ENCODE results near the gene IL1RAPL1.

IL1RAPL1 gene

GRCh38 chrX:29455702-29456101, 868.5 kb downstream of the IL1RAPL1 start:
- DNase-seq, result no peak

DNA sequence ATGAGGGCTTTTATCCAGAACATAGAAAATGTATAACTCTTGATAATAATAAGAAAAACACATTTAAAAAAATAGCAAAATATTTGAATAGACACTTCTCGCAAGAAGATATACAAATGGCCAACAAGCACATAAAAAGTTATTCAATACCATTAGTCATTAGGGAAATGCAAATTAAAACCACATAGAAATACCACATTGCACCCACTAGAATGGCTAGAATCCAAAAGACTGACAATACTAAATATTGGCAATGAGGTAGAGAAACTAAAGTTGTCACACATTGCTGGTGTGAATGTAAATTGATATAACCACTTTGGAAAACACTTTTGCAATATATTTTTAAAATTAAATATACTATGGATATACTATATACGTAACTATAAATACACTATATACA, 873.8 kb downstream of the IL1RAPL1 start:
- no peak for DNase-seq

- DNase-seq, result no peak
Measured at GRCh38 chrX:29466456-29466855, 879.2 kb downstream of the IL1RAPL1 start.

DNA sequence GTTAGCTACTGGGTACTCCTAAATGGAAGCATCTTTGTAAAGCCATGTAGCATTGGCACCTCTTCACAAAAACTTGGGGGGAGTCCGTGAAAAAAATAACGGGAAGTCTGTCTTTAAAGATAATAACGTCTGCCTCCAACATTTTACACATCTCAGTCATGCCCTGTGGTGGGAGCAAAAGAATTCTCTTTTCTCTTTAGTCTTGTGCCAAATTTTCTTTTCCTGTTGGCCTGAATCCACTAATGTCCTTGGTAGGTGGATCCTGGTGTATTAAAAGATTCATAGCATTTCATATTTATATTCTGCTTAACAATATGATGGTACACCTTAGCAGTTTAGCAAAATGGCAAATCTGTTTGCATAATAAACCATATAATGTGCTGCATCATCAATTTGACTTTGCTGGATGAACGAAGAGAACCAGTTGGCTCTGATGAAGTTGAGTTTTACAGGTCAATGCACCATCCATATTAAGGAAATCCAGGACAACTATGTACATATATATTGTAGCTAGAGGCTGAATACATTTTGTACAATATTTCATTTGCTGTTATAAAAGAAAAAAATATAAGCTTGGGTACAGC, 881.8 kb downstream of the IL1RAPL1 start:
- DNase-seq, result no peak

DNA sequence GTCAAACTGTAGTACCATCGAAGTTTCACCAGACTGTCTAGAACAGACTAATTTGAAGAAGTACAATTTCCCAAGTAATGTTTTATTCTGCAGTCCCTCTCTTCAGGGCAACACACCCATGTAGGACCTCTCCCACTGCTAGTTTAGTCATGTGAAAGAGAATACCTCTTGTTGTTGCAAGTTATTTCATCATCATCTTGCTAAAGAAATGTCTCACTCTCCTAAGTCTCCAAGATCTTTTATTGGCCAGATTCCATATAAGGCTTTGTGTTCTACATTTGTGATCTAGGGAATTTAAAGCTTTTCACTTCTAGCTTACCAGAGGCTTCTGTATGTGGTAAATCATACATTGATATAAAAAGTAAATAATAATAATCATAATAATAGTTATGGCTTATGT, 882.8 kb downstream of the IL1RAPL1 start:
- no peak for DNase-seq

- DNase-seq, result no peak
Measured at GRCh38 chrX:29471829-29472228, 884.6 kb downstream of the IL1RAPL1 start.

DNA sequence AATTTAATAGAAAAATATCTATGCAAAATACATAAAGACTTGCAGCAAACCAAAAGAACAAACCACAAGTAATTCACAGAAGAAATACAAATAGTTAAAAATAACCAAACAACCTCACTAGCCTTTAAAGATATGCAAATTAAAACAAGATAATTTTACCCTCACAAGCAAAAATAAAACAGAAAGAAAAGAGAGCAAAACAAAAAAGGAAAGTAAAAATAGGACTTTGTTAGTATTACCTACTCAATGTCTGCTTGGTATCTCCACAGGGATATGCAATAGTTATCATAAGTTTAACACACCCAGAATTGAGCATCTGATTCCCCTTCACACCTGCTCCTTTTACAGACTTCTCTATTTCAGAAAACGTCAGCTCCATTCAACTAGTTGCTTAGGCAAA, 890.6 kb downstream of the IL1RAPL1 start:
- DNase-seq, result no peak

- peak in 1 of 2 experiments; percentile 4 for DNase-seq
Measured at GRCh38 chrX:29478336-29479069, 891.3 kb downstream of the IL1RAPL1 start.

DNA sequence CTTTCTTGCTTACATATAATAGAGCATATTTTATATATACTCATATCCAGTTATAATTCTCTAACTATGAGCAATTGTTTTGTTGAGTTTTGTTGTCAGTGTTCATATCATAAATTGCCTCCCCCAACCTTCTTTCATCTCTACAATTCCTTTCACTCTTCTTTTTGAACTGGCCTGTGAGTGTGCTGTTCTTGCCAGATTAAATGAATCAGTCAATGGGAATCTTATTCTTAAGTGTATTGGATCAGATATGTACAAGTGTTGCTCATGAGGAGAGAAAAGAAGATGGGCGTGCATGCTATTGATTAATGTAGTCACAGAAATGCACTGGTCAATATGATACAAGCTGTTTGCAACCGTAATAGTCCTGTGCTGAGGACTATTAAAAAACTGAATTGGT, 900.0 kb downstream of the IL1RAPL1 start:
- no peak for DNase-seq

DNA sequence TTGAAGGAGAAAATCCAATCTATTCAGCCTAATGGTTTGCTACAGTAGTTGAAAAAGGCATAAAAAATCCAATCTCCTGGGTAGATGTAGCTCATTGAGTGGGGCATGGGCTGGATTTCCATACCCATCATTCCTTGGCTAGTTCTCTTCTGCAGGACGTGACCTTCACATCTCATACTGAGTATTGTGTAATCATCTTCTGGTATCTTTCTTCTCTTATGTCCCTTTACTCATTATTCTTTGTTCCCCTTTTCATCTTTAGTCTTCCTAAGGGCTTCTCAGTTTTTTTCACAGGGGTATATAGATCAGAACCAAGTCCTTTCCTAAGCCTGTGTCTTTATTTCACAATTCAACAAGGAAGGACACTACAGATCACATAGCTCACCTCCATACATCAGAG, 900.5 kb downstream of the IL1RAPL1 start:
- no peak for DNase-seq

DNA sequence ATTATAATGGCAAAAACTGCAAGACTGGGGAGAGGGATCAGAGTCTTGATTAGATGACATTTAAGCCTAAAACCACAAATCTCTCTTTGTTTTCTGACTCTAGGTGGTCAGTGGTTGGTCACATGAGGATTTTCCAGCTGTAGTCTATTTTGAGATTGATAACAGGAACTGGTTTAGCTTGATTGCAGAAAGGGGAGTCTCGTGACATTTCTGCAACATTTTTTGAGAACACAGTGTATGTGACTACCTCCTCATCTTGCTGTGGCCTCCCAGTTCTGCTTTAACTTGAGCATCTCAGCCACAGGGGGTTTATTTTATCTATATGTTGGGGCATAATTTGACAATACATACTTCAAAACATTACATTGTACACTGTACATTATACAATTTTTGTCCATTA, 901.7 kb downstream of the IL1RAPL1 start:
- no peak for DNase-seq

- no peak for DNase-seq
Measured at GRCh38 chrX:29490606-29491005, 903.4 kb downstream of the IL1RAPL1 start.

DNA sequence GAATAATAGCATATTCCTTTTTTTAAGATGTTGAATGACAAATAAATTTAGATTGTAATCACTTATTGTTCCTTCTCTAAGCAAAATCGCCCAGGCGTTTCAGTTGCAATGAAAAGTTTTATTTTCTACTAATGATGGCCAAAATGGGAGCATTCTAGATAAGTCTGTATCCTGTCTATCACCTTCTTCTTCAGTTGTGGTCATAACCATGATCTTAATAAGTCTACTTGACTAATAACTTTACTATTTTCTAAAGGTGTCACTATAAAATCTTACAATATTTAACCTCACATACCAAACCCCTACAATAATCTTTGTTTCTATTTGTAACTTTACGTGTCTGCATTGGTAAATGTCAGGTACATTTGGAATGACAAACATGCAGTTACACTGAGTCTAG, 904.4 kb downstream of the IL1RAPL1 start:
- no peak for DNase-seq

GRCh38 chrX:29496636-29497180, 909.5 kb downstream of the IL1RAPL1 start:
- DNase-seq, result no peak

- DNase-seq, result no peak
Measured at GRCh38 chrX:29506729-29507128, 919.5 kb downstream of the IL1RAPL1 start.

GRCh38 chrX:29518100-29518499, 930.9 kb downstream of the IL1RAPL1 start:
- no peak for DNase-seq

GRCh38 chrX:29528281-29528680, 941.0 kb downstream of the IL1RAPL1 start:
- DNase-seq, result no peak

GRCh38 chrX:29530501-29530900, 943.3 kb downstream of the IL1RAPL1 start:
- DNase-seq, result no peak

DNA sequence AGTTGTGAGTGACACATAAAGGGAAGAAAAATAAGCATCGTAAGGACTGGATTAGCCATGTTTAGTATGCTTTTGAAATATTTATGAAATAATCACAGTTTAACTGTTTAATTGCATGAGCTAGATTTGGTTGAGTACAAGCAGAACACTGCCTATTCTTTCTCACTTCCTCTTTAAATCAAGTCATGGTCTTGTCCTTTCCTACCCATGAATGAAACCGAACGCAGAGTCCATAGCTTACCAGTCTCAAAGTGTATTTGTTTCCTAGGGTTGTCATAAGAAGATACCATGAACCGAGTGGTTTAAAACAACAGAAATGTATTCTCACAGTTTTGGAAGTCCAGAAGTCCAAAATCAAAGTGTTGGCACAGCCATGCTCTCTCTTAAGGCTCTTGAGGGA, 944.1 kb downstream of the IL1RAPL1 start:
- DNase-seq, result no peak

DNA sequence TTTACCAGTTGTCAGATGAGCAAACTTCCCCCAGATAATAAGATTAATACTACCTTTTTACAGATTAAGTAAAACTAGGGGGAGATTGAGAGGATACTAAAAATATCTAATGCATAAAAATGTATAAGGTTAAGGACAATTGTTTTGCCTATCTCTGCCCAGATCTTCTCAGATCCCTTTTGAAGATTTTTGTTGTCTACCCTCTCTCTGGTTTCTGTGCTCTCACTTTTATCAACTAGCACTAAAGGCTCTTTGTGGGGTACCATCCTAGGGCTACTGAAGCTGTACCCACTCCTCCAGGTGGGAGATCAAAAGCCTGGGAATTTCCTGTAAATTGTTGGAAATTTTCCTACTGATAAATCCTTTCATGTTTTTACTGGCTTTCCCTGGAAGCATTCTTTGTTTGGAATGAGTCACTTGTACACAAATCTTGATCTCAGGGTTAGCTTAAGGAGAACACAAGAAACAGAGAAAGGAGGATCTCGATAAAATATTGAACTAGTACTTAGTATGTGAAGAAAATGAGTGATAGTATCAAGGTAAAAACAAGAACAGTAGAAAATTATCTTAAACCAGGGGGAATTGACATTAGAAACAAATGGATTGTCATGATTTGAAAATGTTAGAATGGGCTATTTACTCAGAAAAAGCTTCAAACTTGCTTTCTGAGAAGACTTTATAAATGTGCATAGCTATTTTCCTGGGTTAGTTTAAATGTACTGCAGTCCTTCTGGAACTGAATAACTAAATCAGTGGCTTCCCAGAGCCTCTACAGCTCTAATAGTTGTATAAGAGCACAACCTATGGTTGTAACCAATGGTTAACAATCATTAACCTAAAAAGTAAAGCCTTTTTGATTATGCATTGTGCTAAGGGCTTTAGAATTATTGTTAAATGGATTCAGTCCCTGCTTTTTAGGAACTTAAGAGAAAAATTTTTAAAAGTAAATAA, 948.2 kb downstream of the IL1RAPL1 start:
- DNase-seq, result no peak

- no peak for DNase-seq
Measured at GRCh38 chrX:29541038-29541437, 953.8 kb downstream of the IL1RAPL1 start.

GRCh38 chrX:29542152-29542551, 954.9 kb downstream of the IL1RAPL1 start:
- DNase-seq, result no peak

DNA sequence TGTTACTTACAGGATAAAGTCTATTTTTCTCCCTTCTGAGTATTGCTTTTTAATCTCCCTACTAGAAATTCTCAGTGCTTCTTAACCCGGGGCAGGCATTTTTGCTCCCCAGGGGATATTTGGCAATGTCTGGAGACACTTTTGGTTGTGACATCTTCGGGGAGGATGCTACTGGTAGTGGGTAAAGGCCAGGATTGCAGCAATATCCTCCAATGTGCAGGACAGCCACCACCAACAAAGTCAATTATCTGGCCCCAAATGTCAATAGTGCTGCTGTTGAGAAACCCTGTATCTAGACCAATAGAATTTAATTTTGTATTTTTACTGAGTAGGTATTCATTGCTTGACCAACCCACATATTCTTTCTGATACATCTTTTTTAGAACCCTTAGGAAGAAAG, 958.6 kb downstream of the IL1RAPL1 start:
- DNase-seq, result no peak

Measured in SHP77 (cell line).